ENCODE data around the gene SLC30A4. TPM values are rescaled to one million over a fixed set of nuclear protein-coding genes. Genes with fewer than 3 reads are reported as not detected.

The SLC30A4 gene
- total RNA-seq, 1 donor from 2014 or later: 4.2 TPM

DNA sequence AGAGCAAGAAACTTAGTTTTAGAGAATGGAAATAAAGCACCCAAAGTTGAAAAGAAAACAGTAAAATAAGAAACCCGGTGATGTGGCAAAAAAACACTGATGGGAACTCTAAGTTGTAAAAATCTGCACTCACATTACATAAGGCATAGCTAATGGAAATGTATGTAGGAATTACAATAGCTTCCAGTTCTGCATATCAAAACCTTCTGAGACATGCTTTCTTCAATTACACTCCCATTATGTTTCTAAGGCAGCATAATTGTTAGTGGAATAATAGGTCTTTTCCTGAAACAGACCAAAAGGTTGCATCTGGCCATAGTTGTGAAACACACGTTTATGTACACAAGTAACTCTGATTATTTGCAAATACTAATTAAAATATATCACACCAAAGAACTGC lies 41.4 kb downstream of the SLC30A4 start:
- Histone ChIP-seq H3K36me3 (ENCODE audit: control insufficient read depth, insufficient read depth, low read length) (no peaks in the 10 kb centered on the region), H3K27me3 (ENCODE audit: control insufficient read depth, insufficient read depth, low read length) (no peaks in the 10 kb centered on the region), H3K4me3 (ENCODE audit: low read depth, low read length) (no peak overlapping the region)
- no peak for TF ChIP-seq CTCF (IDR thresholded peaks at IDR 0.05; ENCODE audit: insufficient read depth, low read length, poor library complexity, severe bottlenecking)
- no peak for DNase-seq (ENCODE audit: low read depth)

GRCh38 chr15:45476410-45476809 lies 46.1 kb downstream of the SLC30A4 start:
- Histone ChIP-seq H3K36me3 (ENCODE audit: control insufficient read depth, insufficient read depth, low read length) (no peaks in the 10 kb centered on the region), H3K4me3 (ENCODE audit: low read depth, low read length) (no peak overlapping the region), H3K27me3 (ENCODE audit: control insufficient read depth, insufficient read depth, low read length) (no peaks in the 10 kb centered on the region)
- DNase-seq (ENCODE audit: low read depth): no peak
- TF ChIP-seq CTCF (IDR thresholded peaks at IDR 0.05; ENCODE audit: insufficient read depth, low read length, poor library complexity, severe bottlenecking): no peak

DNA sequence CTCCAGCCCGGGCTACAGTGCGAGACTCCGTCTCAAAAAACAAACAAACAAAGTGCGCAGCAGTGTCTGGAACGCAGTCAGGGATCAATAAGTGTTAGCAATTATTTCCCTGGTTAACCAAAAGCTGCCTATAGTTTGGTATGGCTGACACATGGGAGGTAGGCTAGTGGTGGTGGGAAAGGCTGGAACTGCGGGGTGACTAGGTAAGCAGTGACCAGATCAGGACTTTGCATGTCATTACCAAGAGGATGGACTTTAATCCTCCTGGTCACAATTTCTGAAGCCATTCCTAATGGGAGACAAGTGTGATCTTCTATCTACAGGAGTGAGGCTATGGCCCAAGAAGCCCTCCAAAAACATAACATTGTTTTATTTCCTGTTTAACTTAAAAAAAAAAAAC lies 47.8 kb downstream of the SLC30A4 start:
- DNase-seq (ENCODE audit: low read depth): no peak
- no peak overlapping the region for H3K4me3 ChIP-seq (ENCODE audit: low read depth, low read length)
- H3K27me3 ChIP-seq (ENCODE audit: control insufficient read depth, insufficient read depth, low read length): no peaks in the 10 kb centered on the region
- H3K36me3 ChIP-seq (ENCODE audit: control insufficient read depth, insufficient read depth, low read length): no peaks in the 10 kb centered on the region
- no peak for TF ChIP-seq CTCF (IDR thresholded peaks at IDR 0.05; ENCODE audit: insufficient read depth, low read length, poor library complexity, severe bottlenecking)

- TF ChIP-seq CTCF (IDR thresholded peaks at IDR 0.05; ENCODE audit: insufficient read depth, low read length, poor library complexity, severe bottlenecking): no peak
- no peak overlapping the region for H3K4me3 ChIP-seq (ENCODE audit: low read depth, low read length)
- no peaks in the 10 kb centered on the region for H3K27me3 ChIP-seq (ENCODE audit: control insufficient read depth, insufficient read depth, low read length)
- no peak for DNase-seq (ENCODE audit: low read depth)
- H3K36me3 ChIP-seq (ENCODE audit: control insufficient read depth, insufficient read depth, low read length): no peaks in the 10 kb centered on the region
Measured at GRCh38 chr15:45473068-45473467, 49.5 kb downstream of the SLC30A4 start.

GRCh38 chr15:45471151-45471550 lies 51.4 kb downstream of the SLC30A4 start:
- TF ChIP-seq CTCF (IDR thresholded peaks at IDR 0.05; ENCODE audit: insufficient read depth, low read length, poor library complexity, severe bottlenecking): no peak
- H3K4me3 ChIP-seq (ENCODE audit: low read depth, low read length): no peak overlapping the region
- H3K27me3 ChIP-seq (ENCODE audit: control insufficient read depth, insufficient read depth, low read length): no peaks in the 10 kb centered on the region
- no peaks in the 10 kb centered on the region for H3K36me3 ChIP-seq (ENCODE audit: control insufficient read depth, insufficient read depth, low read length)
- DNase-seq (ENCODE audit: low read depth): no peak

DNA sequence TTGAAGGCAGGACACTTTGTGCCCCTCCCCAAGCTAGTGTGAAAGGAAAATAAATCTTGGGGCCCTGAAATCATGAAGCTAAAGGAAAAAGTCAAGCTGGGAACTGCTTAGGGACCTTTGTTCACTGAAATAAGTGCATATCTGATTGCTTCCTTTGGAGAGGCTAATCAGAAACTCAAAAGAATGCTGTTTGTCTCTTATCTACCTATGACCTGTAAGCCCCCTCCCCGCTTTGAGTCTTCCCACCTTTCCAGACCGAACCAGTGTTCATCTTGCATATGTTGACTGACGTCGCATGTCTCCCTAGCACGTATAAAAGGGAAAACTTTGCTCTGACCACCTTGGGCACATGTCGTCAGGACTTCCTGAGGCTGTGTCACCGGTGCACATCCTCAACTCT lies 53.1 kb downstream of the SLC30A4 start:
- DNase-seq (ENCODE audit: low read depth): no peak
- Histone ChIP-seq H3K27me3 (ENCODE audit: control insufficient read depth, insufficient read depth, low read length) (no peaks in the 10 kb centered on the region), H3K36me3 (ENCODE audit: control insufficient read depth, insufficient read depth, low read length) (no peaks in the 10 kb centered on the region), H3K4me3 (ENCODE audit: low read depth, low read length) (no peak overlapping the region)
- TF ChIP-seq CTCF (IDR thresholded peaks at IDR 0.05; ENCODE audit: insufficient read depth, low read length, poor library complexity, severe bottlenecking): no peak
